CD4-positive, alpha-beta T cell (primary cell): Measurements from ENCODE around the gene CR2. TPM values are rescaled to one million over a fixed set of nuclear protein-coding genes. Genes with fewer than 3 reads are reported as not detected.

Experiments
- ATAC-seq: fragments of 200-7000 bp; cut with Tn5 transposase; one replicate; pipeline ENCODE4 v1.10.0; 2022; ENCODE audit warnings: mild to moderate bottlenecking; ENCODE audit not compliant: poor library complexity
- CTCF ChIA-PET: fragments of 350-600 bp; sonication (Branson Sonifier 250); formaldehyde crosslinking; loops from one replicate; lab custom pipeline; 2021; ENCODE audit warnings: antibody characterized with exemption, inconsistent platforms; lab: Charles Lee
- POLR2A ChIA-PET: fragments of 350-600 bp; sonication (Branson Sonifier 250); formaldehyde crosslinking; loops from one replicate; lab custom pipeline; 2021; ENCODE audit warnings: antibody characterized with exemption, inconsistent platforms; lab: Charles Lee
- DNase-seq, 14 experiments: peaks; one replicate each; pipeline ENCODE4 v3.0.0-alpha.2; 2013 to 2020; ENCODE audit warnings: mixed read lengths in 2 of 14
- H3K27ac ChIP-seq, 2 donors: one replicate each; pipeline versions ENCODE4 v1.5.1 to v1.7.0; 2013; ENCODE audit warnings: low read length in 2 of 2, low read depth in 1 of 2, mild to moderate bottlenecking in 1 of 2
- H3K27me3 ChIP-seq, 2 experiments: 1 replicate in 1 of 2; 2 replicates in 1 of 2; pipeline versions ENCODE4 v1.6.1 to v1.7.0; 2013; ENCODE audit warnings: low read length in 2 of 2, control low read depth in 1 of 2, mild to moderate bottlenecking in 1 of 2, moderate library complexity in 1 of 2; ENCODE audit not compliant: insufficient read depth in 2 of 2, control insufficient read depth in 1 of 2
- H3K36me3 ChIP-seq: one replicate; pipeline ENCODE4 v1.6.1; 2013; ENCODE audit warnings: low read length, control low read depth; ENCODE audit not compliant: insufficient read depth
- H3K4me1 ChIP-seq: one replicate; pipeline ENCODE4 v1.6.1; 2013; ENCODE audit warnings: low read length, control low read depth; ENCODE audit not compliant: insufficient read depth
- H3K4me3 ChIP-seq: one replicate; pipeline ENCODE4 v1.5.1; 2013; ENCODE audit warnings: mild to moderate bottlenecking, low read length, moderate library complexity
- H3K9me3 ChIP-seq, 2 experiments: 1 replicate in 1 of 2; 2 replicates in 1 of 2; pipeline versions ENCODE4 v1.6.1 to v1.7.0; 2013; ENCODE audit warnings: low read length in 2 of 2, mild to moderate bottlenecking in 2 of 2, control low read depth in 1 of 2, moderate library complexity in 1 of 2; ENCODE audit not compliant: control insufficient read depth in 1 of 2, insufficient read depth in 1 of 2
- H3K27ac Mint-ChIP-seq: one replicate; pipeline ENCODE4 v1.8.0; 2020; ENCODE audit warnings: mixed read lengths
- H3K27me3 Mint-ChIP-seq: one replicate; pipeline ENCODE4 v1.8.0; 2021; ENCODE audit warnings: mixed read lengths
- H3K36me3 Mint-ChIP-seq: one replicate; pipeline ENCODE4 v1.8.0; 2021; ENCODE audit warnings: low read depth, mixed read lengths
- H3K4me1 Mint-ChIP-seq: one replicate; pipeline ENCODE4 v1.8.0; 2021; ENCODE audit warnings: low read depth, mixed read lengths
- H3K4me3 Mint-ChIP-seq: one replicate; pipeline ENCODE4 v1.8.0; 2020; ENCODE audit warnings: mild to moderate bottlenecking, mixed read lengths
- H3K9me3 Mint-ChIP-seq: one replicate; pipeline ENCODE4 v1.8.0; 2020; ENCODE audit warnings: mixed read lengths
- intact Hi-C, 2 experiments: fragments of 100-400 bp; cut with DNase I in 1 of 2; cut with micrococcal nuclease in 1 of 2; formaldehyde crosslinking; loops; one replicate each; pipeline versions ENCODE4 v1.15.1 to v1.9.0; 2023 to 2025; cut with DNase I, micrococcal nuclease
- total RNA-seq, 174 experiments: library from RNA in 2 of 174; stranded (reverse) in 2 of 174; gene quantifications; one replicate each; pipeline ENCODE4 v1.2.3 and lab custom pipeline; 2021 to 2026
- TF ChIP-seq, protein P1 (sequence below): fragments of 200-600 bp; IDR thresholded peaks from one replicate; pipeline ENCODE4 v1.8.0; 2022; ENCODE audit warnings: antibody characterized with exemption, mild to moderate bottlenecking

The CR2 gene
- total RNA-seq, 2 experiments from 2014 or later, result 1.2 TPM

GRCh38 chr1:207504438-207504837 is 50.3 kb downstream of the CR2 start:
- Histone ChIP-seq H3K4me1 (no peaks in the 10 kb centered on the region), H3K27me3 (peaks cover 0 to 4% of the 10 kb centered on the region in 2 experiments), H3K4me3 (no peak overlapping the region), H3K9me3 (no peaks in the 10 kb centered on the region), H3K27ac (no peak overlapping the region), H3K36me3 (no peaks in the 10 kb centered on the region)
- TF ChIP-seq, protein P1, sequence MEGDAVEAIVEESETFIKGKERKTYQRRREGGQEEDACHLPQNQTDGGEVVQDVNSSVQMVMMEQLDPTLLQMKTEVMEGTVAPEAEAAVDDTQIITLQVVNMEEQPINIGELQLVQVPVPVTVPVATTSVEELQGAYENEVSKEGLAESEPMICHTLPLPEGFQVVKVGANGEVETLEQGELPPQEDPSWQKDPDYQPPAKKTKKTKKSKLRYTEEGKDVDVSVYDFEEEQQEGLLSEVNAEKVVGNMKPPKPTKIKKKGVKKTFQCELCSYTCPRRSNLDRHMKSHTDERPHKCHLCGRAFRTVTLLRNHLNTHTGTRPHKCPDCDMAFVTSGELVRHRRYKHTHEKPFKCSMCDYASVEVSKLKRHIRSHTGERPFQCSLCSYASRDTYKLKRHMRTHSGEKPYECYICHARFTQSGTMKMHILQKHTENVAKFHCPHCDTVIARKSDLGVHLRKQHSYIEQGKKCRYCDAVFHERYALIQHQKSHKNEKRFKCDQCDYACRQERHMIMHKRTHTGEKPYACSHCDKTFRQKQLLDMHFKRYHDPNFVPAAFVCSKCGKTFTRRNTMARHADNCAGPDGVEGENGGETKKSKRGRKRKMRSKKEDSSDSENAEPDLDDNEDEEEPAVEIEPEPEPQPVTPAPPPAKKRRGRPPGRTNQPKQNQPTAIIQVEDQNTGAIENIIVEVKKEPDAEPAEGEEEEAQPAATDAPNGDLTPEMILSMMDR, result no peak
- POLR2A ChIA-PET, result no interaction called here
- Mint-ChIP-seq H3K4me1 (no peaks in the 10 kb centered on the region), H3K36me3 (no peaks in the 10 kb centered on the region), H3K4me3 (no peak overlapping the region), H3K9me3 (no peaks in the 10 kb centered on the region), H3K27me3 (peaks cover 37% of the 10 kb centered on the region), H3K27ac (no peak overlapping the region)
- intact Hi-C loops, result loop anchor here in 1 of 2 experiments (5.0 kb wide), 1 partner anchor 872 kb away; no protein-coding TSS in a partner anchor
- no peak for ATAC-seq
- no peak for DNase-seq
- CTCF ChIA-PET, result no interaction called here

- Histone ChIP-seq H3K27me3 (no peaks in the 10 kb centered on the region), H3K4me1 (no peaks in the 10 kb centered on the region), H3K9me3 (no peaks in the 10 kb centered on the region), H3K4me3 (no peak overlapping the region), H3K27ac (no peak overlapping the region), H3K36me3 (no peaks in the 10 kb centered on the region)
- CTCF ChIA-PET, result interaction anchor here (0.7 kb wide), 1 partner anchor 635 kb away, joined by 3 read pairs; no protein-coding TSS in a partner anchor
- Mint-ChIP-seq H3K4me3 (no peak overlapping the region), H3K4me1 (no peaks in the 10 kb centered on the region), H3K36me3 (no peaks in the 10 kb centered on the region), H3K27me3 (peaks cover 12% of the 10 kb centered on the region), H3K27ac (no peak overlapping the region), H3K9me3 (no peaks in the 10 kb centered on the region)
- TF ChIP-seq, protein P1, result no peak
- DNase-seq, result no peak
- POLR2A ChIA-PET, result no interaction called here
- ATAC-seq, result no peak
- intact Hi-C loops, result no loop called here
These were observed 56.3 kb downstream of the CR2 start for GRCh38 chr1:207510444-207510843.

GRCh38 chr1:207514890-207515289 is 60.8 kb downstream of the CR2 start:
- H3K9me3 Mint-ChIP-seq, result peaks cover 3% of the 10 kb centered on the region
- no peaks in the 10 kb centered on the region for H3K36me3 Mint-ChIP-seq
- ATAC-seq (no peak), DNase-seq (no peak)
- ChIA-PET POLR2A (no interaction called here), CTCF (no interaction called here)
- H3K27me3 ChIP-seq, result no peaks in the 10 kb centered on the region
- no peak overlapping the region for H3K27ac Mint-ChIP-seq
- no peaks in the 10 kb centered on the region for H3K27me3 Mint-ChIP-seq
- no peaks in the 10 kb centered on the region for H3K4me1 Mint-ChIP-seq
- no peak overlapping the region for H3K27ac ChIP-seq
- H3K9me3 ChIP-seq, result no peaks in the 10 kb centered on the region
- H3K4me3 Mint-ChIP-seq, result no peak overlapping the region
- intact Hi-C loops, result no loop called here
- no peaks in the 10 kb centered on the region for H3K36me3 ChIP-seq
- no peaks in the 10 kb centered on the region for H3K4me1 ChIP-seq
- TF ChIP-seq, protein P1, result no peak
- H3K4me3 ChIP-seq, result no peak overlapping the region
